Uterus (tissue), 2 donors: ENCODE data around the gene ELOVL7.

Experiments
- CTCF ChIP-seq, 4 experiments: fragments of 200-600 bp in 2 of 4; fragments of 450-650 bp in 2 of 4; sonication (generic) in 2 of 4; IDR thresholded peaks; one replicate each; pipeline ENCODE4 v1.5.1; 2016 to 2019; ENCODE audit warnings: antibody characterized with exemption in 4 of 4, mild to moderate bottlenecking in 2 of 4, moderate library complexity in 1 of 4
- POLR2A ChIP-seq, 2 donors: fragments of 450-650 bp; IDR thresholded peaks; one replicate each; pipeline ENCODE4 v1.6.1; 2016; ENCODE audit warnings: antibody characterized with exemption in 2 of 2, mild to moderate bottlenecking in 1 of 2, moderate library complexity in 1 of 2

GRCh38 chr5:60806591-60807243 is 37.4 kb downstream of the ELOVL7 start:
- TF ChIP-seq CTCF (IDR thresholded peaks at IDR 0.05) (no peak), POLR2A (IDR thresholded peaks at IDR 0.05) (no peak)
